Heart right ventricle (tissue), 16 donors: Measurements from ENCODE around the gene POLA1. TPM values are rescaled to one million over a fixed set of nuclear protein-coding genes. Genes with fewer than 3 reads are reported as not detected.

ENCODE experiments used
- ATAC-seq, 8 donors: fragments of 200-7000 bp; cut with Tn5 transposase; one replicate each; pipeline ENCODE4 v1.9.1; 2020; ENCODE audit warnings: mild to moderate bottlenecking in 8 of 8, moderate library complexity in 8 of 8, moderate number of reproducible peaks in 1 of 8
- DNase-seq, 2 donors: peaks; one replicate each; pipeline ENCODE4 v3.0.0-alpha.2; 2020
- H3K27ac ChIP-seq, 10 donors: fragments of 200-600 bp; sonication (generic) in 2 of 10; one replicate each; pipeline versions ENCODE4 v1.5.0 to v1.8.0; 2020 to 2022; ENCODE audit warnings: mild to moderate bottlenecking in 3 of 10
- H3K27me3 ChIP-seq, 7 donors: fragments of 200-600 bp; one replicate each; pipeline ENCODE4 v1.8.0; 2021 to 2022; ENCODE audit warnings: mild to moderate bottlenecking in 2 of 7
- H3K36me3 ChIP-seq, 9 donors: fragments of 200-600 bp; sonication (generic) in 1 of 9; one replicate each; pipeline versions ENCODE4 v1.5.0 to v1.8.0; 2020 to 2022; ENCODE audit warnings: mild to moderate bottlenecking in 2 of 9
- H3K4me1 ChIP-seq, 9 donors: fragments of 200-600 bp; sonication (generic) in 1 of 9; one replicate each; pipeline versions ENCODE4 v1.5.0 to v1.8.0; 2020 to 2022; ENCODE audit warnings: mild to moderate bottlenecking in 4 of 9
- H3K4me3 ChIP-seq, 10 donors: fragments of 200-600 bp; sonication (generic) in 2 of 10; one replicate each; pipeline versions ENCODE4 v1.5.0 to v1.8.0; 2020 to 2022; ENCODE audit warnings: mild to moderate bottlenecking in 7 of 10, moderate library complexity in 2 of 10
- H3K9me3 ChIP-seq, 11 donors: fragments of 200-600 bp in 10 of 11; sonication (generic) in 2 of 11; one replicate each; pipeline versions ENCODE4 v1.5.0 to v1.8.0; 2013 to 2022; ENCODE audit warnings: mild to moderate bottlenecking in 2 of 11, control low read depth in 1 of 11, moderate library complexity in 1 of 11
- WGBS, 2 donors: extraction: QIAGEN DNeasy Blood & Tissue Kit; methylation state at CpG; one replicate each; pipeline ENCODE4 v1.1.7; 2013; ENCODE audit warnings: inconsistent platforms in 1 of 2; 5-methylcytosine and 5-hydroxymethylcytosine counted together
- intact Hi-C, 10 donors: fragments of 100-400 bp; cut with DNase I; formaldehyde crosslinking; loops; one replicate each; pipeline versions ENCODE4 v1.11.1 to v1.14.2; 2022
- polyA plus RNA-seq, 2 donors: library from polyadenylated mRNA; stranded (reverse); fragments of 200-250 nt; gene quantifications; one replicate each; pipeline ENCODE4 v1.2.3, GENCODE V29; 2013
- total RNA-seq, 10 donors: library from RNA; stranded (reverse); fragmentation: NEBNext Ultra II Directional in 3 of 10; extraction: Animal tissue kit (Norgen Biotek cat#: 25700) in 3 of 10; gene quantifications; one replicate each; pipeline versions ENCODE4 v1.2.1 to v1.2.4, GENCODE V29; 2021 to 2023
- TF ChIP-seq, protein P1 (sequence below), 9 donors: fragments of 200-600 bp; sonication (generic) in 2 of 9; IDR thresholded peaks; one replicate each; pipeline versions ENCODE4 v1.5.0 to v1.8.0; 2021 to 2022; ENCODE audit warnings: antibody characterized with exemption in 9 of 9, mild to moderate bottlenecking in 5 of 9, moderate library complexity in 1 of 9
- donor health status: Arrhythmogenic right ventricular cardiomyopathy.
- donor health status: ischemic (EF 13 %, LVEDD 7.1; RV severe dilation, severe dysfunction).
- donor health status: healthy with polysubstance abuse.
- donor health status: DM: no; HTN: yes; CAD: no.
- donor health status: DM: no; HTN: no; CAD: no.
- donor health status: ischemic (EF 25% LVEDD 6.9; RV normal size, moderate dysfunction).
- donor health status: ischemic (EF 25% LVEDD 5.7; RV mildly dilated, moderate dysfunction).
- donor health status: healthy.
- donor health status: DM: yes; HTN: yes; CAD: no.
- donor health status: Ischemic cardiomyopathy.
- donor health status: ischemic (EF 35%, LVEDD 5.7; RV mildly dilated, moderate dysfunction).
- donor health status: nonischemic (EF 11% LVEDD 7.7; RV severe dilation, severe dysfunction).
- donor health status: DM: yes; HTN: yes; CAD: no.
- donor health status: PGD.
- donor health status: ischemic (EF 29% LVEDD 5.4; RV normal size, mild dysfunction).
- donor health status: nonischemic (EF 23%, LVEDD 6.1; RV moderate dilation, normal function).

Gene POLA1
- total and polyA plus RNA-seq, 12 donors = 2.6 to 8.5 (median 6.1) TPM

DNA sequence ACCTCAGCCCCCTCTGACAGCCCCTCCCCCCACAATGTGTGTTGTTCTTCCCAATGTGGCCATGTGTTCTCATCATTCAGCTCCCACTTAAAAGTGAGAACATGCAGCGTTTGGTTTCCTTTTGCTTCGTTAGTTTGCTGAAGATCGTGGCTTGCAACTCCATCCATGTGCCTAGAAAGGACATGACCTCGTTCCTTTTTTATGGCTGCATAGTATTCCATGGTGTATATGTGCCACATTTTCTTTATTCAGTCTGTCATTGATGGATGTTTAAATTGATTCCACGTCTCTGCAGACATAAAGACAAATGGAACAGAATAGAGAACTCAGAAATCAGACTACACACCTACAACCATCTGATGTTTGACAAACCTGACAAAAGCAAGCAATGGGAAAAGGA, 276.1 kb downstream of the POLA1 start:
- DNase-seq = no peak
- 96 to 98% methylated on average over 5 of the region's 5 CpGs for WGBS, 2 donors
- Histone ChIP-seq H3K36me3 (no peaks in the 10 kb centered on the region), H3K4me1 (no peaks in the 10 kb centered on the region), H3K27ac (no peak overlapping the region), H3K9me3 (peaks cover 0 to 4% (median 0%) of the 10 kb centered on the region in 11 donors), H3K27me3 (peaks cover 0 to 9% (median 0%) of the 10 kb centered on the region in 7 donors), H3K4me3 (no peak overlapping the region)
- ATAC-seq = no peak
- intact Hi-C loops = no loop called here
- TF ChIP-seq, protein P1, sequence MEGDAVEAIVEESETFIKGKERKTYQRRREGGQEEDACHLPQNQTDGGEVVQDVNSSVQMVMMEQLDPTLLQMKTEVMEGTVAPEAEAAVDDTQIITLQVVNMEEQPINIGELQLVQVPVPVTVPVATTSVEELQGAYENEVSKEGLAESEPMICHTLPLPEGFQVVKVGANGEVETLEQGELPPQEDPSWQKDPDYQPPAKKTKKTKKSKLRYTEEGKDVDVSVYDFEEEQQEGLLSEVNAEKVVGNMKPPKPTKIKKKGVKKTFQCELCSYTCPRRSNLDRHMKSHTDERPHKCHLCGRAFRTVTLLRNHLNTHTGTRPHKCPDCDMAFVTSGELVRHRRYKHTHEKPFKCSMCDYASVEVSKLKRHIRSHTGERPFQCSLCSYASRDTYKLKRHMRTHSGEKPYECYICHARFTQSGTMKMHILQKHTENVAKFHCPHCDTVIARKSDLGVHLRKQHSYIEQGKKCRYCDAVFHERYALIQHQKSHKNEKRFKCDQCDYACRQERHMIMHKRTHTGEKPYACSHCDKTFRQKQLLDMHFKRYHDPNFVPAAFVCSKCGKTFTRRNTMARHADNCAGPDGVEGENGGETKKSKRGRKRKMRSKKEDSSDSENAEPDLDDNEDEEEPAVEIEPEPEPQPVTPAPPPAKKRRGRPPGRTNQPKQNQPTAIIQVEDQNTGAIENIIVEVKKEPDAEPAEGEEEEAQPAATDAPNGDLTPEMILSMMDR (IDR thresholded peaks at IDR 0.05) = no peak

GRCh38 chrX:24979081-24979480, 285.4 kb downstream of the POLA1 start:
- H3K27me3 ChIP-seq = peaks cover 0 to 4% (median 0%) of the 10 kb centered on the region in 7 donors
- intact Hi-C loops = no loop called here
- H3K4me1 ChIP-seq = no peaks in the 10 kb centered on the region
- WGBS, 2 donors = 80 to 90% methylated on average over 3 of the region's 3 CpGs
- no peak for ATAC-seq
- H3K36me3 ChIP-seq = no peaks in the 10 kb centered on the region
- H3K27ac ChIP-seq = no peak overlapping the region
- TF ChIP-seq, protein P1 (IDR thresholded peaks at IDR 0.05) = no peak
- no peak for DNase-seq
- no peaks in the 10 kb centered on the region for H3K9me3 ChIP-seq
- no peak overlapping the region for H3K4me3 ChIP-seq

DNA sequence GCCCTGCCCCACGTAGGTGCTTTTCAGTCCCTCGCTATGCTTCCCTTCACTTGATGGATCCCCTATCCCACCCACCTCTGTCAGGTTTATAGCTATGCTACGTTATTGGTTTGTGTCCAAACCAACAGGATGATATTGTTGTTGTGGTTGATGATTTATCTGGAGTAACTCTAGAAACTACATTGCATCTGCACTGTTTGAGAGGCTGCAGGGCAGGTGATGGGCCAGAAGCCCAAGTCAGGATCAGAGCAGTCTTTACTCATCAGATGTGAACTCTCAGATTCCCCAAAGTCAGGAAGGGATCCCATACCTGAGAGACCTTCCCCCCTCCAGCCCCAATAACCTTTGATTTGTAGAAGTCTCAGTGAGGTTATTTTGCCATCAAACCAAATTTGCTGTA, 287.3 kb downstream of the POLA1 start:
- Histone ChIP-seq H3K27ac (no peak overlapping the region), H3K4me3 (no peak overlapping the region), H3K27me3 (peaks cover 0 to 4% (median 0%) of the 10 kb centered on the region in 7 donors), H3K4me1 (no peaks in the 10 kb centered on the region), H3K36me3 (no peaks in the 10 kb centered on the region), H3K9me3 (no peaks in the 10 kb centered on the region)
- ATAC-seq (no peak), DNase-seq (no peak)
- WGBS, 2 donors = 95 to 96% methylated on average over 3 of the region's 3 CpGs
- intact Hi-C loops = no loop called here
- TF ChIP-seq, protein P1 (IDR thresholded peaks at IDR 0.05) = no peak

GRCh38 chrX:24982306-24982965, 288.7 kb downstream of the POLA1 start:
- intact Hi-C loops = no loop called here
- Histone ChIP-seq H3K9me3 (no peaks in the 10 kb centered on the region), H3K27me3 (peaks cover 0 to 4% (median 0%) of the 10 kb centered on the region in 7 donors), H3K27ac (no peak overlapping the region), H3K4me1 (no peaks in the 10 kb centered on the region), H3K4me3 (no peak overlapping the region), H3K36me3 (no peaks in the 10 kb centered on the region)
- ATAC-seq (no peak), DNase-seq (no peak)
- 87 to 95% methylated on average over 5 of the region's 5 CpGs for WGBS, 2 donors
- TF ChIP-seq, protein P1 (IDR thresholded peaks at IDR 0.05) = no peak
